CD4-positive, alpha-beta T cell treated with Interleukin-6 for 4 hours (primary cell): ENCODE data around the gene MYBPH.

Source experiments
- DNase-seq: peaks from one replicate; pipeline ENCODE4 v3.0.0-alpha.2; 2020; ENCODE audit warnings: mixed read lengths

Gene MYBPH

GRCh38 chr1:203178083-203178482, 2.5 kb upstream of the MYBPH start:
- no peak for DNase-seq

DNA sequence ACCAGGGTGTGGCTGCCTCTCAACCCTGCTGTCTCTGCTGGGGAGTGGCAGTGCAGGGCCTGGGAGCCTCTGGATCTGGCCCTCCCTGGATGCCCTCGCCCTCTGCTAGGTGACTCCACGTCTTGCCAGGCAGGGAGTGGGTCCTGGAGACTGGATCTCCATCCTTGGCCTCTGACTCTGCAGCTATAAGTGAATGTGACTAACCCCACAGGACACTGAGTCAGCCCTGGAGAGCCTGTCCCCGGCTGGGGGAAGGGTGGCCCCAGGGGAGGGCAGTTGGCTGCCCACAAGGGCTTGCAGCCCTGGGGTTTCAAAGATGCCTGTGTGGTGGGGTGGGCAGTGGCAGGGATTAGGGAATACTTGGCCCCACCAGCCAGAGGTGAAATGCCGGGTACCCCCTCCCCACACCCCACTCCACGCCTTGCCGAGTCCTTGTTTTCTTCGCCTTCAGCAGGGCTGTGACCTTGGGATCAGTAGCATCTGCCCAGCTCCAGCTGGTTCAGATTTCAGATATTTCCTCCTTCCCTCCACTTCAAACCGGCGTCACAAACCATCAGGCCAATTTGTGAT, 1.9 kb upstream of the MYBPH start:
- no peak for DNase-seq

- no peak for DNase-seq
Measured at GRCh38 chr1:203177036-203177405, 1.4 kb upstream of the MYBPH start.

DNA sequence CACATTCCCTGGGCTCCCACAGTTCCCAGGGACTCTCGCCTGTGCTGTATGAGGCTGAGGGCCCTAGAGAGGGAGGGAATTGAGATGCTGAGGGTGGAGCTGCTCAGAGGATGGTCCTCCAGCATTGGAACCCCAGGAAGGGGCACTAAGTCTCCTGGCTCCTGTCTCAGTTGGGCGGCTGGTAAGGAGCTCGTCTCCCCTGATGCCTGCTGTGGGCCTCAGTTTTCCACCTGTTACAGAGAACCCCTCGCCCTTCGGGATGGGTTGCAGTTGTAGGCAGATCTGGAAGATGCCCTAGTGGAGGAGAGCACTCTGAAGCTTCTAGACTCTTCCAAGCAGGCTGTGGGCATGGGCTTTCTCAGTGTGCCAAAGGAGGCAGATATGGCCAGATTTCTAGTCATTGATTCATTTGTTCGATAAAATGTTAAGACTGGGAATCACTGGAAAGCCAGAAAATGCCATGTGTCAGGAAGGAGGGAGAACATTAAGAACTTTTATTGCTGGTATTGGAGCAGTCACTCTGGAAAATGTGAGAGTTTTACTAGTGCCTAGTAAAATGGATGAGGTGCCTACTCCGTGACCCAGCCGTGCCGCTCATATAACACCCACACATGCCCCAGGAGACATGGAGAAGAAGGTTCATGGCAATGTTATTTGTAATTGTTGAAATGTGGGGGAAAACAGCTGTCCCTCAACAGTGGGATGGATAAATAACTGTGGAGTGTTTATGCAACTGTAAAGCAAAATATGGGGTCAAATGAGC, 828 bp upstream of the MYBPH start:
- DNase-seq: no peak

DNA sequence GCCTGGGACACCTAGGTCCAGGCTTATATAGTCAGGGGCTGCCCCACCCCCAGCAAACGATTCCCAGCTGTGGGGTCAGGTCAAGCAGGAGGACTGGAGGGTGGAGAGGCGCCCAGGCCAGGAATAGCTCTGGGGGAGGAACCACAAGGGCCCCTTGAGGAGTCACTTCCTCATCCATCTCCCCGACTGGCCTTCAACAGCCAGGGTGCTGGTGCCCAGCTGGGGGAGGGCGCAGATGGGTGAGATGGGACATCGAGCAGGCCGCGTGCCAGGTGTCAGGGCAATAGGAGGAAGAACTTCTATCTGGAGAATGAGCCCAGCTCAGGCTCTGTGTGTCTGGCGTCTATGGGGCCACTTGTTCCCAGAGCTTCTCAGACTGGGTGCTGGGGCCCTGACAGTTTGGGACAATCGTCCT, 208 bp upstream of the MYBPH start:
- no peak for DNase-seq

DNA sequence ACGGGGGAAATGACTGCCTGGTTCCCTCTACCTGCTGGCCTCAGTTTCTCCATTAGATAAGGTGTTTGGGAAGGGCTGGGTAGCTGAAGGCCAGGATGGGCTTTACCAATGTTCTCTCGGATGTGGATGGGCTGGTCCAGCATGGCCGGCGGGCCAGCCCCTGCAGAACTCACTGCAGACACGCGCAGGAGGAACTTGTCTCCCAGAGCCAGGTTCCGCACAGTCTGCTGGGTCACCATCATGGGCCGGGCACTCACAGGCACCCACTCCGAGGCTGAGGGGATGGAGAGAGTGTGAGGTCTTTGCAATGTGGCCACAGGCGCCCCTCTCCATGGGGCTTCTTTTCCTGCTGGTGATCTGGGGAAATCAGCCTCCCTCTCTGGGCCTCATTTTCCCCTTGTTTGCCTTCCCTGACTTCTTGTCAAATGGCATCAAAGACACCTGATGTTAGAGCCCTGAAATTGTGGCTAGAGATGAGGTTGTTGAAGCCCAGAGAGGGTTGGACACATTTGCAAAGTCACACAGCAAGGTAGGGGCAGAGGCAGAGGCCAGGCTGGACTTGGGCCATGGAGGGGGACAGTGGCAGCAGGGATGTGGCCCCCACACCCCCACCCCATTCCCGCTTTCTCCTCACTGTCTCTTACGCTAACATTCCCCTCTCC, 1.2 kb downstream of the MYBPH start:
- DNase-seq: no peak

GRCh38 chr1:203173566-203173965, 2.1 kb downstream of the MYBPH start:
- DNase-seq: no peak

GRCh38 chr1:203173011-203173555, 2.5 kb downstream of the MYBPH start:
- no peak for DNase-seq

DNA sequence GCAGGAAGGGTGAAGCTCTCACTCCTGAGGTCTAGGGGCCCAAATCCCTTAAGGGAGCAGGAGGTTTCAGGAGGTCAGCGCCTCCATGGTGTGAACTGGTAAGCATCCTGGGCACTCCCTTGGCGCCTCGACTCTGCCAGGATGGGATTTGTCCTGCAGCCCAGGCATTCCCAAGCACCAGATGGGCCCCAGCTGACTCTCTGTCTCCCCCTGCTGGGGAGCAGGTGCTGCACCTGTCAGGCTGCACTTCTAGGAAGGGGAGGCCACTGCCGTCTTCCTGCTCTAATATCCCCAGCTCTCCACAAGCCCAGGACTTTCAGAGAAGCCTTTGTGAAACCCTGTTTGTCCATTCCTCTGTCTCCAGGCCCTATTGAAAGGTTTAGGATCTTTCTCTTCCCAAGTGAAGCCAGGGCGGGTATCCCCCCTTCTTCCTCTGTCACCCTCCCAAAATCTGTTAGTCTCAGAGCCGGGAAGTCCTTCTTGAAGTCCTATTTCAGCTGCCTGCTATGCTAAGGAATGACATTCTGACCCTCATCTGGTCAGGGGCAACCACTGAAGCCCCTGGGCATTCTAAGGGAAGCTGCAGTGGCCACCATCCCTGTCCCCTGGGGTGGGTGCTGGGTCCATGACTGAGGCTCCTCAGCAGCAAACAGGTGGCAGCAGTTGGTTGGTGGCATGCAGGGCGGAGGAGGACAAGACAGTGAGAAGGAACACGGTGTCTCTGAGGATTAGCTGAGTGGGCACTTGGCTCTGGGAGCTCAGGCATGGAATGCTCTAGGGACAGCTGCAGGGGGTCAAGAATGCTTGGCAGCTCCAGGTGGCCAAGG, 3.2 kb downstream of the MYBPH start:
- peak; percentile 52 for DNase-seq

DNA sequence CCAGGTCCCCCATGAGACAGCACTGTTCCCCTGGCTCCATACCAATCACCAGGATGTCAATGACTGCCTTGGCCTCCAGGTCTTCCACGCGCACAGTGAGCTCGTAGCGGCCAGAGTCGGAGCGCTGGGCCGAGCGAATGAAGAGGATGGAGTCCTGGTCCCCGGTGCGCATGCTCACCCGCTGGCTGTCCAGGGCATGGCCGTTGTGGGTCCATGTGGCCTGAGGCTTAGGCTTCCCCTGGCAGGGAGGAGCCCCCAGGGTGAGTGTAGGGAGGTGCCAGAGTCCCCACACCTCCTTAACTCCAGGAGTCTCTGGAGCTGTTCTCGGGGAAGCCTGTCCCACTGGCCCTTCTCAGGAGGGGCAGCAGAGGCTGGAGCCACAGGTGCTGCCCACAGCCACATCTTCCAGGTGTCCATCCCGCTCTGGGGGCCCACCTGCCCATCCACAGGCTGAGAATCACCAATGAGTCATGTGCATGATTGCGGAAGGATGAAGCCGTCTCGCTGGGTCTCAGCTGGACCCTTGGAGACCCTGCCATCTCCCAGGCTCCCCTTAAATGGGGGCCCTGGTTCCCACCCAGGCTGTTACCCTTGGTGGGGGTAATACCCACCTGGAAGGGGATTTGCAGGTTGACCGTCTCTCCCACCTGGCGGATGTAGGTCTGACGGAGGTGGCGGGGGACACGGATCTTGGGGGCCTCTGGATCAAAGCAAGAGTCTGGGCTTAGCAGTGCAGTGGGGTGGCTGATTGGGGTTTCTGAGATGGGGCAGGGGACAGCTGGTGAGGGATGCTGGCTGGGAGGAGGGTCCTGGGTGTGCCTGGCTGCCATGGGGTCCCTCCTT, 4.1 kb downstream of the MYBPH start:
- no peak for DNase-seq

DNA sequence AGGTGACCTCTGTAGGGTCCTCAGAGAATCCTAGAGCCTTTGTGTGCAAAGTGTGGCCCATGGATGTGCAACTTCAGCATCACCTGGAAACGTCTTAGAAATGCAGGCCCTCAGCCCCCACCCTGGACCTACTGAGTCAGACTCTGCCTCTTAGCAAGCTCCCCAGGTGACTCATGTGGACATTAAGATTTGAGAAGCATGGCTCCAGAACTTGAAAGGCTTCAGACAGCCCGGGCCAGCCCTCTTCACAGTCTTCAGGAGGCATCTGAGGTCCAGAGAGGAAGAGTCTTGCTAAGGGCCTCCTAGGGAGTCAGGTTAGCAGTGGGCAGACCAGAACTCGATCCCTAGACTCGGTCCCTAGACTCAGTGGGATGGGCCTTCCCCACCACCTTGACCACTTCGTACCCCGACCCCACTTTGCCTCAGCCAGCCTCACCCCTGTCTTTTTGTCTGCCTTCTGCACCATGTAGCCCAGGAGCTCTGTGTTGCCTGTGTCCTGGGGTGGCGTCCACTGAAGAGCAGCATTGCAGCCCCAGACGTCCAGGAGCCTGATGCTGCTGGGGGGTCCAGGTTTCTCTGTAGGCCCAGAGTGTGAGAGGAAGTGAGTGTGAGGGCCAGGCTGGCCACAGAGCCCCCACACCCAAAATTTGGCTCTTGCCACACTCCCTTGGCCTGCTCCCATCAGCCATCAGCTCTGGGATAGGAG, 4.8 kb downstream of the MYBPH start:
- no peak for DNase-seq

DNA sequence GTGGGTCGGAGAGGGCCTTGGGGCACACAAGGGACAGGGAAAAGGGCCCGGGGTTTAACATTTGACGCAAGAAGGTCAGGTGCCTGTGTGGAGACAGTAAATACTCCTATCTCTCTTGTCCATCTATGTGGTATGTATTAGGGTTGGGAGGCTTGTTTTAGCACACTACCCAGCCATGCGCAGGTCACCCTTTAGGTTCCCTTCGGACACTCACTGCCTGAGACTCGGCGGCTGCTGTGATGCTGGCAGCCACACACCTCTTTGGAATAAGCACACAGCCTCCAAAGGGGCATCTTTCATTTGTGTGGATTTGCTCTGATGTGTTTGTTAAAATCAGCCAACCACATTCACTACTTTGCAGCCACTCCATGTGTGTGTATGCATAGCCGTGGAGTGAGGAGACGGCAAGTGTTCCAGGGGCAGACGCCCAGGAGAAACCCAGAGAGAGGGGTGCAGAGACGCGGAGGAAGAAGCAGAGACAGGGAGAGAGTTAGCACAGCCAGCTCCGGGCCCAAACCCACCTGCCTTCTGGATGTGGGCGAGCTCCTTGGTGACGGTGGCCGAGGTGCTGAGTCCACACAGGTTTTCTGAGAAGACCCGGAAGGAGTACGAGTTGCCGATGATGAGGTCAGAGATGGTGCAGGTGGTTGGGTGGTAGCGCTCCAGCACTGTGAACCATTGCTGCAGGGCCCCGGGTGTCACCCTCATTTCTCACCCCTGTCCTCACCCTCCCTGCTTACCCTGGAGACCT, 5.7 kb downstream of the MYBPH start:
- no peak for DNase-seq

DNA sequence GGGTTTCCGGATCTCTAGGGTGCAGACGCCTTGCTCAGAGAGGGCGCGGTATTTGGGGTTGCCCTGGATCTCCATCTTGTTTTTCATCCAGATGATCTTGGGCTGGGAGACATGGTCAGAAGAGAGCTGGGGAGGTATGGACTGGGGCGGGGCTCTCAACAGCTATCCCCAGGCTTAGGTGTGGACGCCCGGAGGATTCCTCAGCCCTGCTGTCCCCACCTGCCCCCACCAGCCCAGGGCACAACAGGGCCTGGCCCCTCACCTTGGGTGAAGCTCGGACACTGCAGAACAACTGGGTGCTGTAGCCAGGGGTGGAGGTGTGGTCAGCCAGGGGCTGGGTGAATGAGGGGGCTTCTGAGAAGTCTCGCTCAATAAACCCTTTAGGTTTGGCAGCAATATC, 6.6 kb downstream of the MYBPH start:
- DNase-seq: no peak

DNA sequence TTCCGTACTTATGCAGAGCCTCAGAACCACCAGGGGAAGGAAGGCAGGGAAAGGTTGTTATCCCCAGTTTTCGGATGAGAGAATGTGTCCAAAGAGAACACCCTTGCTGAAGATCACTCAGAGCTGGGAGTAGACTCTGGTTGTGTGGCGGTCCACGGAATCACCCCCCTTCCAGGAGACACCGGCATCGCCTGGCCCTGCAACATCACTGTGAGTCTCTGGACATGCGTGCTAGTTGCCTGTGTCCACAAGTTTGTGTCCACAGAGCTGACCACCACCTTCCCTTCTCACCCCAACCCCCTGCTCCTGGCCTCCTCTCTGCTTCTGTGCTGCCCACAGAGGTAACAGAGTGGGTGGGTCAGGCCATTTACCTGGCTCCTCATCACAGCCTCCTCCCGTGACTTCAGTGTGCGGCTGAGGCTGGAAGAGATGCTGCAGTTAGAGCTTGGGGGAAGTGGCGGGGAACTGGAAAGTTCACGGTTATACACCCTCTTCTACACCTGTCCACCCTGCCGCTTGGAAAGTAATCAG, 7.3 kb downstream of the MYBPH start:
- DNase-seq: no peak

DNA sequence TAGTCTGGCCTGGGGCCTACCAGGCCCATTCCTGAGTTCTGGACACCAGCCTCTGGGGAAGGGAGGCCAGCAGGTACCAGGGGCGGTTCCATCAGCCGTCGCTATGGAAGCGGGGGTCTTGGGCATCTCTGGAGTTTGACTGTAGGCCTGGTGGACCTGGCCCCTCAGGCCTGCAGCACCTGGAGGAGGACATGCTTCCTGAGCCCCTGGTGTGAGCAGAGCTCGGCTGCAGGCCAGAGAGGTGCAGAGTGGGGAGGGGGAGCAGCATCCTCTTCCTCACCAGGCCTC, 7.8 kb downstream of the MYBPH start:
- DNase-seq: no peak

- no peak for DNase-seq
Measured at GRCh38 chr1:203167026-203167912, 8.4 kb downstream of the MYBPH start.

DNA sequence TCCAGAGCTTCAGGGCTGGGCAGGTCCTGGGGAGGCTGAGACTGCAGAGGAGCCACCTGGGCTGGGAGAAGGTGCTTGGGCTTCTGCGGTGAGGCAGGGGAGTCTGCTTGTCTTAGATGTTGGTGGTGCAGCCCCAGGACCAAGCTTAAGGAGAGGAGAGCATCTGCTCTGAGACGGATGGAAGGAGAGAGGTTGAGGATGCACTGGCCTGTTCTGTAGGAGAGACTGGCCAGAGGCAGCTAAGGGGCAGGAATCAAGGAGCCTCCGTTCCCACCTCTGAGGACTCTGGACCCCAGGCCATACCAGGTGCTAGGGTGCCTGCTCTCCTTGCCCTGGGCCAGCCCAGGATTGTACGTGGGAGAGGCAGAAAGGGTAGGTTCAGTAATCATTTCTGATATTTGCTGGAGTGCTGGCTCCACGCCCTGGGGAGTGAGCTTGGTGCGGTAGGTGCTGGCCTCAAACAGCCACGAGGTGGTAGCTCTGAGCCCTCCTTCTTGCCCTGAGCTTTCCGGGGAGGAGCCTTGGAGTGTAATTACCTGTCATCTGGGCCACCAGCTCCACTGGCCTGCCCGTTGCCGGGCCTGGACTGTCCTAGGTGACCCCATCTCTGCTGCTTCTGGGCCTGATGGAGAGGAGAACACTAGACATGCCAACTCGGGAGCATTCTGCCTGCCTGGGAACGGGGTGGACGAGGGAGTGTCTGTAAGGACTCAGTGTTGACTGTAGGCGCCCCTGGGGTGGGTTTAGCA, 9.3 kb downstream of the MYBPH start:
- peak; percentile 6 for DNase-seq

- no peak for DNase-seq
Measured at GRCh38 chr1:203165800-203166161, 9.8 kb downstream of the MYBPH start.
